ENCODE data around the gene CLDN4.

GRCh38 chr7:73876973-73877372, 46.2 kb downstream of the CLDN4 start:
- TF ChIP-seq CTCF (optimal IDR thresholded peaks at IDR 0.05 in 1 of 3, IDR thresholded peaks at IDR 0.05 in 1 of 3, conservative IDR thresholded peaks at IDR 0.05 in 1 of 3; ENCODE audit: extremely low read depth in 1 of 3, insufficient read depth in 2 of 3, low read length in 3 of 3): no peak
- TF ChIP-seq EZH2 (IDR thresholded peaks at IDR 0.05; ENCODE audit: low read length): no peak
